NCI-H146 treated with DMSO at 0.1 percent for 48 hours (cell line): ENCODE results near the gene STK32A.

Experiments
- DNase-seq: peaks from one replicate; lab custom pipeline; 2025; ENCODE audit not compliant: unreplicated experiment; lab: John Stamatoyannopoulos, UW

STK32A gene

DNA sequence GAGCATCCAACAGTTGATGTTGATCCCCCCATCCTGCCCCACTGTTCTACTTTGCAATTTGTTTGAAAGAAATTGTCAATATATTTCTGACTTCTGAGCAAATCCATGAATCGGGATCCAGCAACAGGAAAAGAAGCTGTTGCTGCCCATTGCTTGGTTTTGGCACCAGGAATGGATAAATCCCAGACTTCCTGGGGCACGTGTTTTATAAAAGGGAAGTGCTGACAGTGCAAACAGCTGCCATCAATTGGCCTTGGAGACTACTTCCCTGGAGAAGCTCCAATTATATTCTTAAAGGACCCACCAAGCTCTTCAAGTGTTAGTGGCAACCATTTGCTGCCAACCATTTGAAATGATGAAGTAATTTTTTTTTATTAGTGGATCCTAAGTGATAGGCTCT lies 13.7 kb downstream of the STK32A start:
- DNase-seq = no peak

DNA sequence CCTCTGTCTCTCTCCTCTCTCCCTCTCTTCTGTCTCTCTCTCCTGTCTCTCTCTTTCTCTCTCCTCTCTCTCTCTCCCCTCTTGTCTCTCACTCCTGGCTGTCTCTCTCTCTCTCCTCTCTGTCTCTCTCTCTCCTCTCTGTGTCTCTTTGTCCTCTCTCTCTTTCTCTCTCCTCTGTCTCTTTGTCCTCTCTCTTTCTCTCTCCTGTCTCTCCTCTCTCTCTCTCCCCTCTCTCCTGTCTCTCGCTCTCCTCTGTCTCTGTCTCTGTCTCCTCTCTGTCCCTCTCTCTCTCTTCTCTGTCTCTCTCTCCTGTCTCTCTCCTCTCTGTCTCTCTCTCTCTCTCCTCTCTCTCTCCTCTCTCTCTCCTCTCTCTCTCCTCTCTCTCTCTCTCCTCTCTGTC lies 25.0 kb downstream of the STK32A start:
- no peak for DNase-seq

DNA sequence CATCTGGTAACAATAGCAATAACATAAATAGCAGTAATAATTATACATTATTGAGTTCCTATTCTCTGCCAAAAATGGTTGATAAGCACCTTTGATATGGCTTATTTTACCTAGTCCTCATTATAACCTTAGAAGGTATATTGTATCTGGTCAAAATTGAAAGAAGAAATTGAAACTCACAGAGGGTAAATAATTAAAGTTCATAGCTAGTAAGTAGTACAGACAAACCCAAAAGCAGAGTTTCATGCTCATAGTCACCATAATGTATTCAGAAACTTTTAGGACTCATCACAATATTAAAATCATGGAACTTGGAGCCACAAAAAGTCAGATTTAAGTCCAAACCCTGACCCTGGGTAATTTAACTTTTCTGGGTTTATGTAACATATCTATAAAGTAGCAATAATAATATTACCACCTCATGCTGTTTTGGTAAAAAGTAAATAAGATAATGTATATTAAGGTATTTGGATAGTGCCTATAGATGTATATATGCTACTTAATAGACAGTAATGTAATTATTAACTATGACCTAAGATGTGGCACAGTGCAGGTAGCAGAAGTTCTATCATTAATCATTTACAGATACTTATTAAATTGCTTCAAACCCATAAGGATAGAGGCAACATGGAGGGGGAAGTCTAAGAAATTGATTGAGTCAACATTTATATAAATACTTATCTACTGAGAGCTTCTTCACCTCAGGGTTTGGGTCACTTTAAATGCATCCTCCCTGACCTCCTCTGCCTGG lies 32.4 kb downstream of the STK32A start:
- DNase-seq = no peak

DNA sequence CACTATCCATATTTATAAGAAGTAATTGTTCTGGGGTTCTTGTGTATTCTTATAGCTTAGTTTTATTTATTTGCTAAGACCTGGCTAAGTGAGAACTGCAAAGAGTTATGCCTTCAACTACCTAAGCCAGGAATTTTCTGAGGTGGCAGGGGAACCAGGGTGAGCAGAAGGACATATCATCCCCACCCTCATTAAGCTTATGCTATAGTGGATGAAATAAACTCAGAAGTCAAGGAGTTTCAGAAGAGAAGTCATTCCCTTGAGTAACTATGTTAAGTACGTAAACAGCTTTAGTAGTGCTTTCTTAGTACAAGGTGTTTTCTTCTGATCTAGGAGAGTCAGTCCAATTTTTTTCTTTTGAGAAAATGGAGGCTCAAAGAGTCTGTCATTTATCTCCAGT lies 41.7 kb downstream of the STK32A start:
- no peak for DNase-seq

DNA sequence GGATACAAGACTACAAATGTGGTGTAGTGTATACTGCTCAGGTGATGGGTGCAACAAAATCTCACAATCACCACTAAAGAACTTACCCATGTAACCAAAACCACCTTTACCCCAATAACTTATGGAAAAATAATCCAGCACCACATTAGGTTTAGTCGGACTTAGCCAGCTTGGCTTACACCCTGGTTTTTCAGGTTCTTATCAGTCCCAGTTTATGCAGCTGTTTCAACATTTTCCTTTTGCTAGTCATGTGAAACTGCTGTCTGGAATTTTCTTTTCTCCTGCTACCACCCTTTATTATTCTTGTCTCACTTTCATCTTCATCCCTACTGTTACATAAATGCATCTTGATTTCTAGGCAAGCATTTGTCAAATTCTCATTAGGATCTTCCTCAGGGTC lies 51.5 kb downstream of the STK32A start:
- DNase-seq = no peak

DNA sequence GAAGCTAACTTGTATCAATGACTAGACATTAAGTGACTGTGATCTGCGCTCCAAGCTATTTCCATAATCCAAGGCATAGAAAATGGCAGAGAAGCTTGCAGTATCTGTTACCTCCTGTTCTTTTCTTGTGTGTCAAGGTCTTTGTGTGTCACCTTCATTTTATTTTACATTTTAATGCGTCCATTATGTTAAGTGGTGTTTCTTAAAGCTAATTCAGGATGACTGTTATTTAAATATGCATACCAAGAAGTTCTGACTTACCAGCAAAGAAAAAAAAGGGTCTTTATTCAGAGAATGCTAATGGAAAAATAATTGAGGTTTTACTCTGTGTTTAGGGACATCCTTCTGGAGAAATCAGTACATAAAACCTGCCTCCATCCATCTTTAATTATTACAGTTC lies 52.3 kb downstream of the STK32A start:
- DNase-seq = no peak

DNA sequence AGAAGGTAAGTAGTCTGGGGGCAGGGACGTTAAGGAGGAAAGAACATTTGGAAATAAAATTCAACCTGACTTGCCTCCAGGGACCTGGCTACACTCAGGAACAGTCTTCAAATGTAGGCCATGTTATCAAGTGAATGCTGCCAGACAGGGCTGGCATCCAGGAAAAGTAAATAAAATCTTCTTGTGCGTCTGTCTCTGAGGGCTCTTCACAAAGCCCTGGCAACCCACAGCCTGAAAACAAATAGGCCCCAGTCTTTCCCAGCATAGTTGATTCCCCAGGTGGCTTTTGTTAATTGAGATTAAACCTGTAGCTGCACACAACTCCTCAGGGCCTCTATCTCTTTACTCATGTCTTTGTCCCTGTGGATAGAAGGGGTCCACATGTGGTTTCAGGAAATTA lies 55.4 kb downstream of the STK32A start:
- DNase-seq = no peak

DNA sequence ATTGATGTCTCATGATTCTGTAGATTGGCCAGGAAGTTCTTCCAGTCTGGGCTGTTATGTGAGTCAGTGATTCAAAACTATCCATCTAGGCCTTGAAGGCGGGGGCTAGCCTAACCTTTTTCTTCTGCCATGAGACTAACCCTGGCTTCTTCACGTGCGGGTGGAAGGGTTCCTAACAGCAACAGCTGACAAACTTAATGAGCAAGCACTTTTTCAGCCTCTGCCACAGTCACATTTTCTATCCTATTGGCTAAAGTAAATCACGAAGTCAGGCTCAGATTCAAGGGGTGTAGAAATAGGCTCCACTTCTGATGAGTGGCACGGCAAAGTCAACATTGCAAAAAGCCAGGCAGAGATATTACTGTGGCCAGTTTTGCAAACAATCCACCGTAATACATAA lies 68.4 kb downstream of the STK32A start:
- DNase-seq = no peak

DNA sequence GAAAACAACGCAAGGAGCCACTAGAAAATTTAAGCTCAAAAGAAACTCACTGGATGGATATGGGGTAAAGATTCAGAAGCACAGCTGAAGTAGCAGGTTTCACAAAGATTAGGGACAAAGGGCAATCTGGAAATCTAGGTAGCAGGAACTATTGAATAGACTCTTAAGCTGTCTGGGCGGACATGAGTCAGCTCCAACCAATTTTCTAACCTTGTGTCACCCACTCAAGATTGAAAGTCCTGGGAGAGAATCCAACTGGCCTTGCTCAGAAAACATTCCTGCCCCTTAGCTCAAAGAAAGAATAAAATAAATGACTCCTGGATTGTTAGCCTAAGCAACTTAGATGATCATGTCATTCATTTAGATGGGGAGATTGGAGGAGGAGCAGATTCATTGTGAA lies 69.2 kb downstream of the STK32A start:
- no peak for DNase-seq

DNA sequence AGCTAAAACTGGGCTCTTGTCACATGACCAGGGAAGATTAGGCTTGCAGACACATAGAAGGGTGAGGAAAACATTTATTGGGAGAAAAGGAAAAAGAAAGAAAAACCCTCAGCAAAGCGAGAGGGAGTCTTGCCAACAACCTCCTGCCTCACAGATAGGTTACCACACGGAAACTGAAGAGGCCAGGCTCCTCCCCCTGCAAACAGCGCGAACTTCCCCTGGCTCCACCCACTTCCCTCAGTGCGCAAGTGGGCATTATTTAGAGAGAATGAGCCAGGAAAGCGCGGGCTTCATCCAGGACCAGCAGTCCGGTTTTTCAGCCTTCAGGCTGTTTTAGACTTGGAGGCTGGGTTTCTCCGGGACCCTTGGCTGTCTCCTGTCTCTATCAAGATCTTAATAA lies 70.3 kb downstream of the STK32A start:
- no peak for DNase-seq

DNA sequence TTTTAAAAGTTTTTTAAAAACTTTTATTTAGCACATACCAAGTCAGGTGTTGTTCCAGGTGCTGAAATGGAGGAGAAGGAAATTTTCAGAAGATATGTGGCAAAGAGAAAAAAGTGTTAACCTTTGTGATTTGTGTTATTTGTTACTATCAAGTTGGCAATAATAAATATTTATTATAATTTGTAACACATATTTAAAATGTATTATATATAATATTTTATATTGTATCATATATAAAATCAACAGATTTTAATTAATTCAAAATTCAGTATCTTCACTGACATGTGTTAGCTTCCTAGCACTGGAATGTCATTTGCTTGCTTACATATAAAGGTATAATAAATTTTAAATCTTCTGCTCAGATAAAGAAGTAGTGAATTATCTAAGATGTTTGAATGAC lies 71.5 kb downstream of the STK32A start:
- no peak for DNase-seq

DNA sequence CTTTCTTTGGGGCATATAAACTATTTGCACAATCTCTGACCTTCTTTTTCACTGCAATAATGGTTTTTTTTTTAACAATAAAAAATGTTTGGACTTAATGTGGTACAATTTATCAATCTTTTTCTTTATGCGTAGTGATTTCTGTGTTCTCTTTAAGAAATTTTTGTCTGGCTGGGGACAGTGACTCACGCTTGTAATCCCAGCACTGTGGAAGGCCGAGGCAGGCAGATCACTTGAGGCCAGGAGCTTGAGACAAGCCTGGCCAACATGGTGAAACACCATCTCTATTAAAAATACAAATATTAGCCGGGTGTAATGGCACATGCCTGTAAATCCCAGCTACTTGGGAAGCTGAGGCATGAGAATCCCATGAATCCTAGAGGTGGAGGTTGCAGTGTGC lies 72.3 kb downstream of the STK32A start:
- no peak for DNase-seq

DNA sequence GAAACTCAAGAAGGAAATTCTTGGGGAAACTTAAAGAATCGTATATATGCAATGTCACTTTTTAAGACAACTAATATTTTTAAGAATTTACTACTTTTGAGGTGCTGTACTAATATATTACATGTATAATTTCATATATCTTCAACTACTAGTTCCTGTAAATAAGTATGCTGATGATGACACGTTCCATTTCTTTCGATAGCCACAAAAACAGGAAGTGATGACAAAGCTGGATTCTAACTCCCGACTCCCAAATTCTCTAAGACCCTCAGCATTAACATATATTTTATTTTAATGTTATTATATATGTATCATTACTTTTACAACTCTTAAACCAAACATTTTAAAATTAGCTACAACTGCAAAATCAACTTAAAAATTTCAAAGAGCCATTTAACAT lies 74.8 kb downstream of the STK32A start:
- no peak for DNase-seq

DNA sequence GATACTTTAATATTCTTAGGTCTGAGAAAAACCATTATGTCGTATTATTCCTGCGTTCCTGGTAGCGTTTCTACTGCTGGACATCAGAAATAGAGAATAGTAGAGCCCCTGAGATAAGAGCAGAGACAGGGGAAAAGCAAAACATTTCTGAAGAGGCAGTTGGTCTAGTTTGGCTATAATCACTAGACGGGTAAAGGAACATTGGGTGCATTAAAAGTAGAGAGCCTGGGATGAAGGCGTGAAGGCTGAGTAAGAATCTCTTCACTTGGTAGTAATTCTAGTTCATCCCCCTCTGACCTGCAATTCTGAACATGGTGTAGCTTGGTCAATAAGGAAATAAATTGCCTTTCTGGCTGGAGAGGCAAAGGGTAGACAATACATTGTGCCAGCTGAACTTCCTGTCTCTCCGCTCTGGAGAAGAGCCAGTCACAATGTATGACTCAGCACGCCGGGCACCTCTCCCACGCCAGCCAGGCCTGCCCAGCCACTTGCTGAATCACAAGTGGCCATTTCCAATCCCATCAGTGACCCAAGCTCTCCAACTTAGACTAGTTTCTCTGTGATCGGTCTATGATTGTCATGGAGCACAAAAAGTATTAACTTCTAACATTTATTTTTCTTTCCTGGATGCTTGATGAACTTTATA lies 75.4 kb downstream of the STK32A start:
- peak; percentile 6 for DNase-seq

DNA sequence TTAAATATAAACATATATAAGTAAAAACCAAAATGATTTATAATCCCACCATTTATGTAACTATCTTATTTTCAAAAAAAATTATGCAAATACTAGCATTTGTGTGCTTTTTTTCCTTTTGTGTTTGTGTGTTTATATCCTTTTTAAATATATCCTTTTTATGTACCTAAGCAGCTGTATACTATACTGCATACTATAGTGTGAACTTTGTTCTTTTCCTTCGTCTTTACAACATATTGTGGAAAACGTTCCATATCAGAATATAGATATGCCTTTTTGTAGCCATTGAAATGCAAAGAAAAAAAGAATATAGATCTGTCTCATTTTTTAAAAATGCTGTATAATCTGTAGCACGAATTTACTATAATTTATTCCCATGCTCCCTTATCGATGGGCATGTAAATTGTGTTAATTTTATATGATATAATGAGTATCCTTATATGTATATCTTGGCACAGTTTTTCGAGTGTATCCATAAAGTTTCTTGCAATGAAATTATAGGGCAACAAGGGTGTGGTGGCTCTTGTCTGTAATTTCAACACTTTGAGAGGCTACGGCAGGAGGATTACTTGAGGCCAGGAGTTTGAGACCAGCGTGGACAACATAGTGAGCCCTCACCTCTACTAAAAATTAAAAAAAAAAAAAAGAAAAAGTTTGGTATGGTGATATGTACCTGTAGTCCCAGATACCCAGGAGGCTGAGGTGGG lies 83.3 kb downstream of the STK32A start:
- no peak for DNase-seq

DNA sequence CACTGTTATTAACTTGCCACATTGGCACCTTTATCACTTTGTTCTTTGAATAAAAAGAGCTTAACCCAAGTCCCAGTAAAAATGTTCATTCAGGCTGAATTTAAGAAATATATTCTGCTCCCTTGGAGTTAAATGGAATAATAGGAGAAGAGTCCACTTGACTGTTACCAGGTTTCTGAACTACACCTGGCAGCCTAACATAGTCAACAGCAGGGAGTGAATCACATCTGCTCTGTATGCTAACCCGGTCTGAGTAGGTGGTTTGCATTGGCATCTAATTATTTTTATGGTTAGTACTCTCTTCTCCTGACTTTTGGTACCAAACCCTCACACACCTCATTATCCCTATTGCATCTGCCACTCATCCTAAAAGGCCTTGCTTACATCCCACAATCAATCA lies 86.7 kb downstream of the STK32A start:
- no peak for DNase-seq

DNA sequence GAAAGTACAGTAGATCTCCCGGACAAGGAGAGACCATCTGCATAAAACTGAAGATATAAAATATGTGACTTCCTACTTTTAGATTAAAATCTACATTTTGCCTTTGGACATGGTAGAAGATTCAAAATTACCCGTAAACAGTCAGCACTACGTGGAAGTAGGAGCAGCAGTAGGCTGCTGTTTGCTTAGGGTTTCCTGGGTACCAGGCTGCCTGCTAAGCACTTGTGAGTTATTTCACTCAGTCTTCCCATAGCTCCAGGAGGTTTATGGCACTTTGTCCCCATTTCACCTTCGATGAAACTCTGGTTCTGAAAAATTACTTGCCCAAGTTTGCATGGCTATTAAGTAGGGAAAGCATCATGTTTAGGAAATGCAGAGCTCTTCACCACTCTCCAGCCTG lies 92.6 kb downstream of the STK32A start:
- no peak for DNase-seq

DNA sequence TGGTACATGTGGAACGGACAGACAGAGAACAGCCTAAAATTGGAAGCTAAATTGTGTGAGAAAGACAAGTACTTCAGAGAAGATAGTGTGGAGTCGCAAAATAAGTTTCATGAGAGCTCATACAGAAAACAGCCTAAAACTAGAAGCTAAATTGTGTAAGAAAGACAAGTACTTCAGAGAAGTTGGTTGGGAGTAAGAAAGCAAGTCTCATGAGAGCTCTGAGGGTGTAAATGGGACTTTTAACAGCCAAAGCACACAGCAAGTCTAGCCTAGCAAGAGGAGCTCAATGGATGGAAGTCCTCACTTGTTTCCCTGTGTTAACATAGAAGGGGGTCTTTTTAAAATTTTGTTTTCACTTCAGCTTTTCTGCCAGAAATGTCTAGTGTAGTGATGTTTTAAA lies 93.1 kb downstream of the STK32A start:
- DNase-seq = no peak

DNA sequence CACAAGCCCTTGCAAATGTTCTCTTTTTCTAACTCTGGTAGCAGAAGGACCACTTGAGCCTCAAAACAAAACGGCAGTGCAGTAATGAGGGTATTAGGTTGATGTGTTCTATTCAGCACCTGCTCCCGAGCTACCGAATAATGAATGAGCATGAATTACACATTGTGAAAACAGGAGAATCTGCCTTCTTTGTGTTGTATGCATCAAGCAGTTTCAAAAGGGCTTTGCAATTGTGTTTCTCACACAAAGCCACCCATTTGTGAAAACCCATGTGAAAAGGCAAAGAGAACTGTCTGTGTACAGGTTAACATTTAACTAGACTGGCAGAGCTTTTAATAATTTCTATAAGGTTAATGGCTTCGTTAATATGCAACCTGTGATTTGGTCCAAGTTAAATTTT lies 97.8 kb downstream of the STK32A start:
- peak; percentile 79 for DNase-seq

DNA sequence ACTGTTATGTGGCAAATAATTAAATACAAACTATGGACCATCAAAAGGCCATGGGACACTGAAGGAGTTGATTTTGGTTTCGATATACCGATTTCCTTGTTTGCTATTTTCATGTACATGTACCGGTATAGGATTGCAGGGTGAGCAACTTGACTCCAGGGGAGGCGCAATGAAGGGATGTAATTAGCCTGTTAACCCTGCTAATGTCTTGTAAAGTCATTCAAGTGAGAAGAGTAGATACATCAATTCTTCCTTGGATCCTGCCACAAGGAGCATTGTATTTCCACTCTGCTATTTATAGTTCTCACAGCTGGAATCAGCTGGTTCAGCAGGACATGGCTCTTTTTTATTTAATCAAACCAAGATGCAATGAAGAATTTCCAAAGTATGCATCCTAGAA lies 102.0 kb downstream of the STK32A start:
- DNase-seq = no peak

DNA sequence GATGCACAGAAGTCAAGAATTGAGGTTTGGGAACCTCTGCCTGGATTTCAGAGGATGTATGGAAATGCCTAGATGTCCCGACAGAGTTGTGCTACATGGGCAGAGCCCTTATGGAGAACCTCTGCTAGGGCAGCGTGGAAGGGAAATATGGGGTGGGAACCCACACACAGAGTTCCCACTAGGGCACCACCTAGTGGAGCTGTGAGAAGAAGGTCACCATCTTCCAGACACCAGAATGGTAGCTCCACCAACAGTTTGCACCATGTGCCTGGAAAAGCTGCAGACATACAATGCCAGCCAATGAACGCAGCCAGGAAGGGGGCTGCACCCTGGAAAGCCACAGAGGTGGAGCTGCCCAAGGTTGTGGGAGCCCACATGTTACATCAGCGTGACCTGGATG lies 104.5 kb downstream of the STK32A start:
- DNase-seq = no peak

DNA sequence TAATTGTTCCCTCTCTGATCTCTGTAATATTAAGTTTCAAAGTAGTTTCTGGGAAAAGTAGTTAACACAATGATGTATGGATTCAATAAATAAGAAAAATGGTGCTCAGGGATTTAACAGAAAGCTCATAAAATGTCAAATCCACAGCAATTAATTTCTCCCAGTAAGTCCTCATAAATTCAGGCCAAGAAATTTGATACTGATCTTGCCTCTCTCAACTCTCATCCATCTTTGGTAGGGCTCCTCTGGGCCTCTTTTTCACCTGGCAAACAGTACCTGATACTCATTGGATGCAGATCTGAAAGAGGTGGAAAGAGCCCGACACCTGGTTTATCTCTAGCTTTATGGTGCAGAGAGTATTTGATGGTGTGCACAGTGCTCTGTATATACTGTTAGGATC lies 106.1 kb downstream of the STK32A start:
- no peak for DNase-seq
